GM23338 (cell line): ENCODE measurements around the gene TTC3. TPM values are rescaled to one million over a fixed set of nuclear protein-coding genes. Genes with fewer than 3 reads are reported as not detected.

Experiments used
- ATAC-seq: fragments of 200-7000 bp; cut with Tn5 transposase; 3 replicates; pipeline ENCODE4 v1.9.1; 2020
- DNase-seq: peaks from one replicate; pipeline ENCODE4 v3.0.0-alpha.2; 2015; ENCODE audit warnings: low spot score
- H2AFZ ChIP-seq: fragments of 200-600 bp; sonication (generic); 2 replicates; pipeline ENCODE4 v1.8.0; 2016; ENCODE audit warnings: antibody characterized with exemption, mild to moderate bottlenecking, moderate library complexity
- H3F3A ChIP-seq: fragments of 200-600 bp; sonication (generic); replicated peaks from 2 replicates; pipeline ENCODE4 v1.8.0; 2017; ENCODE audit warnings: antibody characterized with exemption, mixed run types, low read depth
- H3K27ac ChIP-seq: fragments of 200-600 bp; sonication (generic); 2 replicates; pipeline ENCODE4 v1.6.1; 2016; ENCODE audit warnings: low read depth
- H3K27me3 ChIP-seq: fragments of 200-600 bp; sonication (generic); 2 replicates; pipeline ENCODE4 v1.8.0; 2016; ENCODE audit warnings: mild to moderate bottlenecking, mixed run types, moderate library complexity; ENCODE audit not compliant: insufficient read depth
- H3K36me3 ChIP-seq: fragments of 200-600 bp; sonication (generic); 2 replicates; pipeline ENCODE4 v1.8.0; 2016; ENCODE audit warnings: mild to moderate bottlenecking; ENCODE audit not compliant: insufficient read depth
- H3K4me1 ChIP-seq: fragments of 200-600 bp; sonication (generic); 2 replicates; pipeline ENCODE4 v1.8.0; 2016; ENCODE audit warnings: mild to moderate bottlenecking, moderate library complexity; ENCODE audit not compliant: insufficient read depth
- H3K4me2 ChIP-seq: fragments of 200-600 bp; sonication (generic); 2 replicates; pipeline ENCODE4 v1.7.1; 2017; ENCODE audit warnings: mixed run types
- H3K4me3 ChIP-seq: fragments of 200-600 bp; sonication (generic); 2 replicates; pipeline ENCODE4 v1.6.1; 2016; ENCODE audit warnings: mixed run types
- H3K79me2 ChIP-seq: fragments of 200-600 bp; sonication (generic); replicated peaks from 2 replicates; pipeline ENCODE4 v1.8.0; 2017; ENCODE audit warnings: mild to moderate bottlenecking; ENCODE audit not compliant: insufficient read depth
- H3K9me2 ChIP-seq: fragments of 200-600 bp; sonication (generic); 2 replicates; pipeline ENCODE4 v1.8.0; 2017; ENCODE audit not compliant: insufficient read depth
- H4K20me1 ChIP-seq: fragments of 200-600 bp; sonication (generic); replicated peaks from 2 replicates; pipeline ENCODE4 v1.8.0; 2017; ENCODE audit warnings: mild to moderate bottlenecking; ENCODE audit not compliant: insufficient read depth
- H3K27ac Mint-ChIP-seq: 2 replicates; pipeline ENCODE4 v1.8.0; 2020; ENCODE audit warnings: inconsistent platforms, mild to moderate bottlenecking, moderate library complexity, mixed read lengths
- H3K27me3 Mint-ChIP-seq: 3 replicates; pipeline ENCODE4 v1.8.0; 2022; ENCODE audit warnings: low read depth, mild to moderate bottlenecking, moderate library complexity, mixed read lengths, inconsistent platforms; ENCODE audit not compliant: insufficient read depth, poor library complexity
- H3K36me3 Mint-ChIP-seq: 3 replicates; pipeline ENCODE4 v1.8.0; 2021; ENCODE audit warnings: low read depth, mild to moderate bottlenecking, inconsistent platforms, moderate library complexity, mixed read lengths
- H3K4me1 Mint-ChIP-seq: 3 replicates; pipeline ENCODE4 v1.8.0; 2020; ENCODE audit warnings: mild to moderate bottlenecking, inconsistent platforms, mixed read lengths
- H3K4me3 Mint-ChIP-seq: 3 replicates; pipeline ENCODE4 v1.8.0; 2021; ENCODE audit warnings: moderate library complexity, mild to moderate bottlenecking, inconsistent platforms, mixed read lengths
- H3K9me3 Mint-ChIP-seq: 3 replicates; pipeline ENCODE4 v1.8.0; 2020; ENCODE audit warnings: moderate library complexity, mild to moderate bottlenecking, inconsistent platforms, mixed read lengths
- CREB1 ChIP-seq: fragments of 250-450 bp; sonication (Bioruptor Pico); IDR thresholded peaks from 2 replicates; pipeline ENCODE4 v1.5.0; 2020; ENCODE audit warnings: low read depth, mild to moderate bottlenecking, moderate library complexity
- ETS1 ChIP-seq: IDR thresholded peaks from 2 replicates; pipeline ENCODE4 v1.6.1; 2016; ENCODE audit warnings: antibody characterized with exemption
- EZH2 ChIP-seq: fragments of 200-600 bp; sonication (generic); IDR thresholded peaks from one replicate; pipeline ENCODE4 v1.8.0; 2017; ENCODE audit warnings: antibody characterized with exemption, mild to moderate bottlenecking, low read depth; ENCODE audit not compliant: unreplicated experiment
- EZH2phosphoT487 ChIP-seq: fragments of 200-600 bp; sonication (generic); IDR thresholded peaks from one replicate; pipeline ENCODE4 v1.8.1; 2018; ENCODE audit warnings: antibody characterized with exemption; ENCODE audit not compliant: unreplicated experiment
- JUNB ChIP-seq: IDR thresholded peaks from one replicate; pipeline ENCODE4 v1.6.1; 2016; ENCODE audit warnings: antibody characterized with exemption; ENCODE audit not compliant: unreplicated experiment
- NANOG ChIP-seq: IDR thresholded peaks from 2 replicates; pipeline ENCODE4 v1.6.1; 2016; ENCODE audit warnings: antibody characterized with exemption, borderline replicate concordance
- POLR2AphosphoS5 ChIP-seq: IDR thresholded peaks from 2 replicates; pipeline ENCODE4 v1.6.1; 2016; ENCODE audit warnings: antibody characterized with exemption, low read depth
- REST ChIP-seq: IDR thresholded peaks from one replicate; pipeline ENCODE4 v1.6.1; 2018; ENCODE audit warnings: antibody characterized with exemption; ENCODE audit not compliant: unreplicated experiment
- STAT1 ChIP-seq: IDR thresholded peaks from one replicate; pipeline ENCODE4 v1.6.1; 2016; ENCODE audit warnings: antibody characterized with exemption; ENCODE audit not compliant: unreplicated experiment
- ZNF114 ChIP-seq: fragments of 250-450 bp; sonication (Bioruptor Pico); IDR thresholded peaks from 2 replicates; pipeline ENCODE4 v1.5.0; 2020; ENCODE audit warnings: mild to moderate bottlenecking, moderate library complexity
- ZNF331 ChIP-seq: fragments of 250-450 bp; sonication (Bioruptor Pico); IDR thresholded peaks from 2 replicates; pipeline ENCODE4 v1.5.0; 2020; ENCODE audit warnings: low read depth, mild to moderate bottlenecking, moderate library complexity
- polyA plus RNA-seq: library from polyadenylated mRNA; unstranded; fragments of >200 nt; fragmentation: Nextera tagmentation; extraction: Ambion mirVana; gene quantifications from 2 replicates; pipeline ENCODE4 v1.2.1, GENCODE V29; 2016
- total RNA-seq: library from RNA; depleted of rRNA; stranded (reverse); fragments of >200 nt; shearing (Covaris generic); gene quantifications from 2 replicates; pipeline ENCODE4 v1.2.3, GENCODE V29; 2014
- TF ChIP-seq, protein P1 (sequence below), 2 experiments: fragments of 200-600 bp in 1 of 2; sonication (generic) in 1 of 2; conservative IDR thresholded peaks; 2 replicates each; pipeline versions ENCODE4 v1.5.1 to v1.6.1; 2016 to 2017; ENCODE audit warnings: antibody characterized with exemption in 2 of 2, low read depth in 2 of 2, mild to moderate bottlenecking in 2 of 2, moderate library complexity in 1 of 2

TTC3 gene
- total and polyA plus RNA-seq, 2 experiments from 2014 or later: 28.9 to 48.6 TPM

DNA sequence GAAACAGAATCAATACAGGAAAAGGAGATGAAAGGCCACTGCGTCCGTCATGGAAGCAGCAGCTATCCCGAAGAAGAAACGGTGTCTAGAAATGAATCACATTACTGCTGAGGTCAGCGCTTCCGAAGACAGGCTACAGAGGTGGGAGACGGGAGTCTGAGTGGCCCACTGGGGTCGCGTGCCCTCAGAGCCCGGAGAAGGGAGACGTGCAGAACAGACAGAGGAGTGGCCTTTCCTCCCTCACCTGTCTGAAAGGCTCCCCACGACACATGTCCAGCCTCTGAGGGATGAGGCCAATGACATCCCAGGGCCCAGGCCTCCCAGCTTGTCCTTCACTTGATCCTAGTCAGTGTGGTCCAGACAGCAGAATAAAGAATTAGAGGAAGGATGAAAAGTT lies 158.2 kb downstream of the TTC3 start (continued):
- TF ChIP-seq, protein P1, sequence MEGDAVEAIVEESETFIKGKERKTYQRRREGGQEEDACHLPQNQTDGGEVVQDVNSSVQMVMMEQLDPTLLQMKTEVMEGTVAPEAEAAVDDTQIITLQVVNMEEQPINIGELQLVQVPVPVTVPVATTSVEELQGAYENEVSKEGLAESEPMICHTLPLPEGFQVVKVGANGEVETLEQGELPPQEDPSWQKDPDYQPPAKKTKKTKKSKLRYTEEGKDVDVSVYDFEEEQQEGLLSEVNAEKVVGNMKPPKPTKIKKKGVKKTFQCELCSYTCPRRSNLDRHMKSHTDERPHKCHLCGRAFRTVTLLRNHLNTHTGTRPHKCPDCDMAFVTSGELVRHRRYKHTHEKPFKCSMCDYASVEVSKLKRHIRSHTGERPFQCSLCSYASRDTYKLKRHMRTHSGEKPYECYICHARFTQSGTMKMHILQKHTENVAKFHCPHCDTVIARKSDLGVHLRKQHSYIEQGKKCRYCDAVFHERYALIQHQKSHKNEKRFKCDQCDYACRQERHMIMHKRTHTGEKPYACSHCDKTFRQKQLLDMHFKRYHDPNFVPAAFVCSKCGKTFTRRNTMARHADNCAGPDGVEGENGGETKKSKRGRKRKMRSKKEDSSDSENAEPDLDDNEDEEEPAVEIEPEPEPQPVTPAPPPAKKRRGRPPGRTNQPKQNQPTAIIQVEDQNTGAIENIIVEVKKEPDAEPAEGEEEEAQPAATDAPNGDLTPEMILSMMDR (conservative IDR thresholded peaks at IDR 0.05; ENCODE audit: low read depth in 2 of 2): no peak
- TF ChIP-seq JUNB: no peak
- TF ChIP-seq ZNF331 (CRISPR knock-in tag): no peak
- no peak for TF ChIP-seq EZH2phosphoT487
- no peak for TF ChIP-seq NANOG
- TF ChIP-seq ZNF114 (CRISPR knock-in tag): no peak

GRCh38 chr21:37231671-37232070 lies 158.6 kb downstream of the TTC3 start:
- no peaks in the 10 kb centered on the region for H3K9me2 ChIP-seq
- no peak for DNase-seq
- H2AFZ ChIP-seq: no peak overlapping the region
- no peaks in the 10 kb centered on the region for H3K4me1 Mint-ChIP-seq
- no peaks in the 10 kb centered on the region for H3K27me3 Mint-ChIP-seq
- no peak overlapping the region for H3K4me3 Mint-ChIP-seq
- H3K36me3 ChIP-seq: peaks cover 10% of the 10 kb centered on the region
- H3K27ac Mint-ChIP-seq: no peak overlapping the region
- no peak overlapping the region for H3K27ac ChIP-seq
- no peaks in the 10 kb centered on the region for H4K20me1 ChIP-seq
- no peaks in the 10 kb centered on the region; the same call in 2 of the 3 replicates for H3K9me3 Mint-ChIP-seq
- ATAC-seq: no peak
- H3K4me1 ChIP-seq: no peaks in the 10 kb centered on the region
- peaks cover 57% of the 10 kb centered on the region for H3K36me3 Mint-ChIP-seq
- H3K79me2 ChIP-seq: no peaks in the 10 kb centered on the region
- H3K4me2 ChIP-seq: no peak overlapping the region
- H3F3A ChIP-seq: no peaks in the 10 kb centered on the region
- no peak overlapping the region for H3K4me3 ChIP-seq
- no peaks in the 10 kb centered on the region for H3K27me3 ChIP-seq
- TF ChIP-seq, protein P1 (conservative IDR thresholded peaks at IDR 0.05; ENCODE audit: low read depth in 2 of 2): no peak
- TF ChIP-seq ZNF114 (CRISPR knock-in tag): no peak
- TF ChIP-seq STAT1: no peak
- TF ChIP-seq NANOG: no peak
- TF ChIP-seq ETS1: no peak
- TF ChIP-seq REST: no peak
- no peak for TF ChIP-seq EZH2
- no peak for TF ChIP-seq POLR2AphosphoS5
- TF ChIP-seq CREB1 (CRISPR knock-in tag): no peak
- no peak for TF ChIP-seq JUNB
- no peak for TF ChIP-seq ZNF331 (CRISPR knock-in tag)
- TF ChIP-seq EZH2phosphoT487: no peak
